Measurements from ENCODE around the gene CD300LB.
A peak's percentile ranks its signal among the peaks of the same experiment; 100 is the strongest.

Gene CD300LB

GRCh38 chr17:74552037-74552436 lies 20.8 kb upstream of the CD300LB start:
- no peak for DNase-seq (ENCODE audit: low read depth, low spot score)
- no peak overlapping the region for H3K4me3 ChIP-seq (ENCODE audit: low read length)

GRCh38 chr17:74550602-74551001 lies 19.3 kb upstream of the CD300LB start:
- no peak overlapping the region for H3K4me3 ChIP-seq (ENCODE audit: low read length)

GRCh38 chr17:74549343-74549742 lies 18.1 kb upstream of the CD300LB start:
- H3K4me3 ChIP-seq (ENCODE audit: low read length), result no peak overlapping the region

More at GRCh38 chr17:74550602-74551001, 19.3 kb upstream of the CD300LB start:
- no peak for DNase-seq (ENCODE audit: low read depth, low spot score)

GRCh38 chr17:74547736-74548135 lies 16.5 kb upstream of the CD300LB start:
- no peak overlapping the region for H3K4me3 ChIP-seq (ENCODE audit: low read length)
- peak; percentile 41 for DNase-seq (ENCODE audit: low read depth, low spot score)

More at GRCh38 chr17:74549343-74549742, 18.1 kb upstream of the CD300LB start:
- DNase-seq (ENCODE audit: low read depth, low spot score), result no peak

DNA sequence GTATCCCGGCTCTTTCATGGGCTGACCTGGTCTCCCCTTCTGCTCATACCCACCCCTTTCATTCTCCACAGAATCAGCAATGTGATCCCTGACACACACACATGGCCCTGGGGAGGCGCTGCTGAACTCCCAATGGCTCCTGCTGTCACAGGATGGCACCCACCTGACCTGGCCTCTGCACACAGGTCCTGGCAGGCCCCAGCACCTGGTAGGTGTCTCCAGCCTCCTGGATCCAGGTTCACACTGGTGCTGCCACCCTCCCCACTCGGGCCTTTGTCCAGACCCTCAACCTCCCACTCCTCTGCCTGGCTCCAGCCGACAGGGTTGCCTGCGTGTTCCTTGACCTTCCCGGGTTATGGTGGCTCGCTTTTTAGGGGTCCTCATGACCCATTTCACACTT lies 16.0 kb upstream of the CD300LB start:
- DNase-seq (ENCODE audit: low read depth, low spot score), result no peak
- H3K4me3 ChIP-seq (ENCODE audit: low read length), result no peak overlapping the region

- DNase-seq (ENCODE audit: low read depth, low spot score), result no peak
- H3K4me3 ChIP-seq (ENCODE audit: low read length), result no peak overlapping the region
Observed at GRCh38 chr17:74546586-74546985, 15.3 kb upstream of the CD300LB start.

DNA sequence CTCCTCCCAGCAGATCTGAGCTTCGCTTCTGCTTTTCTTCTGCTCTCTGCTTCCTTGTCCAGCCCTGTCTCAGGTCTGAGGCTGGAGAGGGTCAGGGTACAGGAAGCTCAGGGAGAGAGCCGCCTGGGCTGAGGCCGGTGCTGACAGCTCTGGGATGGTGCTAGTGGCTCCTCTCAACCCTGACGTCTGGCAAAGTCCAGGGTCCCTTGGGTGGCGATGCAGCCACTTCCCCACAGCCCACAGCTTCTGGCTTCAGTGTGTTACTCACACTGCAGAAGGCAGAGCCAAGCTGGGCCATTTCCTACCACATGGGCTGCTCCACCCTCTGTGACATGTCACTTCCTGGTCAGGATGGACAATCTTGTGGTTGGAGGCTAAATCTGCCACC lies 14.6 kb upstream of the CD300LB start, which contains the start of gene CD300C:
Gene CD300C (minus strand): TSS at position 273 of the 388 bp plus-strand sequence. CDS start 333 bp downstream, outside the sequence.
- H3K4me3 ChIP-seq (ENCODE audit: low read length), result no peak within 1 kb of the TSS
- no peak for DNase-seq (ENCODE audit: low read depth, low spot score)

DNA sequence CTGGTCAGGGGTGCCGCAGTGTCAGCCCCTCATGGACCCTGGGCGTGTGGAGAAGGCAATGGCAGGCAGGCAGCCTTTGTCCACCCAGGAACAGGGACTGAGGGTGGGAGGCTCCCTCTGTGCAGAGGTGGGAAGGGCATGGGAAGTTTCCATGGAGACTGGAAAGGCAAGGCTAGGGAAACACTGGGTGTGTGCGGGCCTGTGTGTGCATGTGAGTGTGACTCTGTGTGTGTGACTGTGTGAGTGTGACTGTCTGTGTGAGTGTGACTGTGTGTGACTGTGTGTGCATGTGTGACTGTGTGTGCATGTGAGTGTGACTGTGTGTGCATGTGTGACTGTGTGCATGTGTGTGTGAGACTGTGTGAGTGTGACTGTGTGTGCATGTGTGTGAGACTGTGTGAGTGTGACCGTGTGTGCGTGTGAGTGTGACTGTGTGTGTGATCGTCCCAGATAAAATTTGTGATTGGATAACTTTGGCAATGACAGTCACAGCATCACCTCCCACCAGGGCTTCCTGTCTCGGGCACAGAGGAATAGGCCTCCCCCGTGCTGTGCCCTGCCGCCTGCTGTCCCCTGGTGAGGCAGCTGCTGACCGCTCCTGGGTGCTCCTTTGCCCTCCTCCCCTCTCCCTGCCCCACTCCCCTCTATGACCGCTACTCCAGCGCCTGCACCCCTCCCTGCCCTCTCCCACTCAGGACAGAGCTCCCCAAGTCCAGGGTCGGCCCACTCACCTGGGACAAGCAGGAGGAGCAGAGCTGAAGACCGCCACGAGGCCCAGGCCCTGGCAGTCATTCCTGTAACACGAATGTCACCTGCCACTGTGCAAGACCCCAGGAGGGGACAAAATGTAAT lies 13.9 kb upstream of the CD300LB start:
- H3K4me3 ChIP-seq (ENCODE audit: low read length), result no peak overlapping the region
- no peak for DNase-seq (ENCODE audit: low read depth, low spot score)

DNA sequence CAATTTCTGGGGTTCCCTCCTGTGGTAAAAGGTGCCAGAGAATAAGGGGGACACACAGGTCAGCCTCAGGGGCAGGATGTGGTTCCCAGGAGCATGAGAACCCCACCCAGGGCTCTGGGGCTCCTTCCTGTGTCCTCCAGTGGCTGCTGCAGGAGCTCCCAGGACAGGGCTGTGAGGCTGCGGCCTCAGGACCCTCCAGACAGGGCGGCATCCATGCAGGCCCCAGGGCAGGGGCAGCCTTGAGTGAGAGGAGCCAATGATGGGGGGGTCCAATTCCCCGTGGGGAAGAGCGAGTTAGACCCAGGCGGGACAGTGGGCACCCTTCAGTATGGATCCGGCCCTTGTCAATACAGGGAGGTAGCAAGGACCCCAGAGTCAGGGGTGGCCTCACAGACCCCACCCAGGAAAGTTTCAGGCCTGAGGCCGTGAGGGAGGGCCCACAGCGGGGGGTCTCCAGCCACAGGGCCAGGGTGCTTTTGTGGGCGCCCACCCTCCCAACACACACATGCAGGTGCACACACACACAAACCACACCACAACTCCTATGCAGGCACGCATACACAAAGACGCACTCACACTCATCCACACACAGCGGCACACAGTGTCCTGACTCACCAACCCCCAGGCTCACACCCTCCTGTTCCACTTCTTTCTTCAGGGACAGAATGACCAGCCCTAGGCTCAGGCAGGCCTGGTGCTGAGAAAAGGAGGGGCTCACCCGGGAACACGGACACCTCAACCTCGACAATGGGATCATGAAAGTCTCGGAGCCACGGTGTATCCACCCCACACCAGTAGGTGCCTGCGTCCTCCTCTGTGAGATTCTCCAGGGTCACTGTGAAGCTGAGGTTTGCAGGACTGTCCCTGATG lies 12.9 kb upstream of the CD300LB start:
- DNase-seq (ENCODE audit: low read depth, low spot score), result no peak
- no peak overlapping the region for H3K4me3 ChIP-seq (ENCODE audit: low read length)

- H3K4me3 ChIP-seq (ENCODE audit: low read length), result no peak overlapping the region
- no peak for DNase-seq (ENCODE audit: low read depth, low spot score)
Observed at GRCh38 chr17:74543406-74543805, 12.1 kb upstream of the CD300LB start.

DNA sequence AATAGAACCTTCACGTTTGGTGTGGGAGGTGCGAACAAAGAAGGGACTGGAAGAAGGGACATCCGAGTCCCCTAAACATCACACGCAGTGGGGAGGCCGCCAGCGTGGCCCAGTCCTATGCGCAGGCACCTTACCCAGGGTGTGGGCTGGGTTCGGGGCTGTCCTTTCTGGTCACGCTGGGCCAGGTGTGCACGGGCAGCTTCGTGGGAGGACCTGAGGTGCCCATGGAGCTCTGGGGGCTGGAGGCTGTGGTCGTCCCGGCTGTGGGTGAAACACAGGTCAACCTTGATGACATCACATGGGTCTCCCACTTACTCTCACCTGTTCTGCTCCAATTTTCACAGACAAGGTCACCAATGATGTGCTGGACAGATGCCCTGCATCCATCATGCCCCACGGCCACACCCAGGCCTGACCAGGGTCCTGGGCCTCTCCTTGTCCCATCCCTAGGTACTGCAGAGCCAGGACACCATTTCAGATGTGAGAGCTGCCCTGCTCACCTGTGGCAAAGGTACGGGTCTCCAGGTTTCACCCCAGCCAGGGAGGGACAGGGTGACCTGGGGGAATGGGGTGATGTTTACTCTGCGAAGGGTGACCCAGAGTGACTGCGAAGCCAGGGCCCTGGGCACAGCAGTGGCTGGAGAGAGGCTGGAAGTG lies 11.6 kb upstream of the CD300LB start:
- H3K4me3 ChIP-seq (ENCODE audit: low read length), result no peak overlapping the region
- no peak for DNase-seq (ENCODE audit: low read depth, low spot score)

DNA sequence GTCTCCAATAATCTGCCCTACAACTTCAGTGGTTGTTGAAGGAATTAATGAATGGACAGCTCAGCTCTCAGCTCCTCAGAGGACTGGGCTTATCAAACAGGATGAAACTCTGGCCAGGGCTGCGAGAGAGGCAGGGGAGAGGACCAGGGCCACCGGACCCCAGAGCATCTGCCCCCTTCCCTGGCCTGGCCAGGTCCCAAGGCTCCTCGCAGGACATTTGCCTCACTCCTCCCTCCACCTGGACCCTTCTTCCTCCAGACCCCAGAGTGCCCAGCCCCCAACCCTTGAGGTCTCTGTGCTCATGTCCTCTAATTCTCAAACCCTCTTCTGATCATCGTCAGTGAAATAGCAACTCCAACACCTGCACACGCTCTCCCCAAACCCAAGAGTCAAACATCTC lies 10.9 kb upstream of the CD300LB start:
- no peak for DNase-seq (ENCODE audit: low read depth, low spot score)
- no peak overlapping the region for H3K4me3 ChIP-seq (ENCODE audit: low read length)

GRCh38 chr17:74541176-74542111 lies 10.2 kb upstream of the CD300LB start:
- no peak overlapping the region for H3K4me3 ChIP-seq (ENCODE audit: low read length)
- DNase-seq (ENCODE audit: low read depth, low spot score), result no peak

DNA sequence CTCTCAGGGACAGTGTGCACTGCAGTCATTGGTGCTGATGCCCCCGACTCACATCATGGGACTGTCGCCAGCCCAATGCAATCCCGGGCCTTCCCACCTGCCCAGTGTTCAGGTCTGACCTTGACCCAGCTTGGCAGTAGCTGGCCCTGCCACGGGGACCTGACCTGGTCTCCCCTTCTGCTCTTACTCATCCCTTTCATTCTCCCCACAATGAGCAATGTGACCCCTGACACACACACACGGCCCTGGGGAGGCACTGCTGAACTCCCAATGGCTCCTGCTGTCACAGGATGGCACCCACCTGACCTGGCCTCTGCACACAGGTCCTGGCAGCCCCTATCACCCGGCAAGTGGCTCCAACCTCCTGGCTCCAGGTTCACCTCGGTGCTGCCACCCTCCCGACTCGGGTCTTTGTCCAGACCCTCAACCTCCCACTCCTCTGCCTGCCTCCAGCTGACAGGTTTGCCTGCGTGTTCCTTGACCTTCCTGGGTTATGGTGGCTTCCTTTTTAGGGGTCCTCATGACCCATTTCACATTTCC lies 8.1 kb upstream of the CD300LB start:
- no peak for DNase-seq (ENCODE audit: low read depth, low spot score)

GRCh38 chr17:74536890-74537289 lies 5.6 kb upstream of the CD300LB start:
- no peak for DNase-seq (ENCODE audit: low read depth, low spot score)
- H3K4me3 ChIP-seq (ENCODE audit: low read length), result no peak overlapping the region

More for the DNA sequence above, 8.1 kb upstream of the CD300LB start:
- no peak overlapping the region for H3K4me3 ChIP-seq (ENCODE audit: low read length)

DNA sequence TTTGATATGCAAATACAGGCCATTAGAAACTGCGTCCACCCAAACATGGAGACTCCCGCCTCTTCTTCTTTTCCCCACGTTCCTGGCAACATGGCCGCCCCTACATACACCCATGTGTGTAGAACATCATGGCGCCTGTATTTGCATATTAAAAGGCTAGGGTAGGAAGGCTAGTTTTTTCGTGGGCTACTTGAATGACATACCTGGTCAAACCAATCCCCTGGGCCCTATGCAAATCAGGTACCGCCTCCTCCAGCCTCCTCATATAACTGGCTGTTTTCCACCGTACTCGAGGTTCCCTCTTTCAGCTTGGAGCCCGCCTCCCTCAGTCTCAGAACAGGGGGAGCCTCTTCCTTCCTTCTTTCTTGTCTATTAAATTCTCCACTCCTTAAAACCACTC lies 840 bp upstream of the CD300LB start:
- peak; percentile 16 for DNase-seq (ENCODE audit: low read depth, low spot score)
- H3K4me3 ChIP-seq (ENCODE audit: low read length), result no peak overlapping the region

DNA sequence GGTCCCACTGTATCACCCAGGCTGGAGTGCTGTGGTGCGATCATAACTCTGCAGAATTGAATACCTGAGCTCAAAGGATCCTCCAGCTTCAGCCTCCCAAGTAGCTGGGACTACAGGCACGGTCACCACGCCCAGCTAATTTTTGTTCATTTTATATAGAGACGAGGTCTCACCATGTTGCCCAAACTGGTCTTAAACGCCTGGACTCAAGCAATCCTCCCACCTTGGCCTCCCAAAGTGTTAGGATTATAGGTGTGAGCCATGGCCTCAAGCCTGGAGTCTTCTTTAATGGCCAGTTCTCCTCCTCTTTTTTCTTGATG lies 484 bp downstream of the CD300LB start:
- DNase-seq (ENCODE audit: low read depth, low spot score), result no peak
- no peak overlapping the region for H3K4me3 ChIP-seq (ENCODE audit: low read length)

GRCh38 chr17:74529243-74529642 lies 2.0 kb downstream of the CD300LB start:
- H3K4me3 ChIP-seq (ENCODE audit: low read length), result no peak overlapping the region
- DNase-seq (ENCODE audit: low read depth, low spot score), result no peak
